ENCODE results near the gene ALMS1. TPM values are rescaled to one million over a fixed set of nuclear protein-coding genes. Genes with fewer than 3 reads are reported as not detected.

The ALMS1 gene
- total and polyA plus RNA-seq, 2 of the 4 experiments (the other 2 are of a cell fraction) = 20.8 to 52.8 TPM

GRCh38 chr2:73651591-73652230 lies 266.1 kb downstream of the ALMS1 start:
- Histone ChIP-seq H3K4me2 (ENCODE audit: low read depth, low read length) (no peak overlapping the region), H3K9me1 (ENCODE audit: insufficient read depth, low read length) (no peaks in the 10 kb centered on the region), H2AK9ac (replicated peaks; ENCODE audit: low read depth, low read length, poor library complexity) (no peak overlapping the region), H3K27me3 (ENCODE audit: control insufficient read depth, insufficient read depth, low read length) (peaks cover 3% of the 10 kb centered on the region; the same call in 1 of the 2 replicates), H2AFZ (replicated peaks; ENCODE audit: low read length, poor library complexity) (no peak overlapping the region), H4K5ac (ENCODE audit: low read depth, low read length) (no peak overlapping the region), H2BK20ac (ENCODE audit: low read depth, low read length) (no peak overlapping the region), H2BK5ac (ENCODE audit: low read depth, low read length, poor library complexity, severe bottlenecking) (no peak overlapping the region), H3K14ac (replicated peaks; ENCODE audit: low read depth, low read length) (no peak overlapping the region), H3K4me3 (ENCODE audit: insufficient read depth, low read depth, low read length) (no peak overlapping the region), H2BK15ac (ENCODE audit: low read depth, low read length) (no peak overlapping the region), H3K4me1 (ENCODE audit: control insufficient read depth, insufficient read depth, low read length) (no peaks in the 10 kb centered on the region), H4K91ac (ENCODE audit: insufficient read depth, low read depth, low read length) (no peak overlapping the region), H3K4ac (ENCODE audit: low read depth, low read length) (no peak overlapping the region), H3K9ac (ENCODE audit: low read depth, low read length) (no peak overlapping the region), H2AK5ac (ENCODE audit: low read depth, low read length) (no peak overlapping the region), H3K27ac (ENCODE audit: insufficient read depth, low read length) (no peak overlapping the region), H3K9me3 (ENCODE audit: control insufficient read depth, insufficient read depth, low read length) (no peaks in the 10 kb centered on the region), H3K56ac (ENCODE audit: extremely low read depth, insufficient read depth, low read length) (no peak overlapping the region), H2BK120ac (ENCODE audit: low read depth, low read length) (no peak overlapping the region), H3K36me3 (ENCODE audit: control insufficient read depth, insufficient read depth, low read length) (no peaks in the 10 kb centered on the region), H4K20me1 (ENCODE audit: insufficient read depth, low read length) (no peaks in the 10 kb centered on the region), H3K23ac (ENCODE audit: low read depth, low read length) (no peak overlapping the region), H4K8ac (ENCODE audit: low read depth in 2 of 2, low read length in 2 of 2) (no peak overlapping the region), H3K18ac (ENCODE audit: low read depth, low read length) (no peak overlapping the region), H3K79me1 (ENCODE audit: low read depth in 1 of 2, low read length in 2 of 2) (no peaks in the 10 kb centered on the region)
- no peak for ATAC-seq (ENCODE audit: low read depth)
- POLR2A ChIA-PET (ENCODE audit: unreplicated experiment) = no interaction called here
- TF ChIP-seq MAZ (IDR thresholded peaks at IDR 0.05; ENCODE audit: borderline replicate concordance, low read depth, low read length) = no peak
- TF ChIP-seq RFX5 (IDR thresholded peaks at IDR 0.05; ENCODE audit: low read depth, low read length) = no peak
- TF ChIP-seq POLR2A (IDR thresholded peaks at IDR 0.05; ENCODE audit: low read depth, low read length) = no peak
- no peak for TF ChIP-seq RAD21 (IDR thresholded peaks at IDR 0.05; ENCODE audit: low read length)
- TF ChIP-seq RCOR1 (IDR thresholded peaks at IDR 0.05; ENCODE audit: insufficient replicate concordance, low read length) = no peak
- TF ChIP-seq, protein P1, sequence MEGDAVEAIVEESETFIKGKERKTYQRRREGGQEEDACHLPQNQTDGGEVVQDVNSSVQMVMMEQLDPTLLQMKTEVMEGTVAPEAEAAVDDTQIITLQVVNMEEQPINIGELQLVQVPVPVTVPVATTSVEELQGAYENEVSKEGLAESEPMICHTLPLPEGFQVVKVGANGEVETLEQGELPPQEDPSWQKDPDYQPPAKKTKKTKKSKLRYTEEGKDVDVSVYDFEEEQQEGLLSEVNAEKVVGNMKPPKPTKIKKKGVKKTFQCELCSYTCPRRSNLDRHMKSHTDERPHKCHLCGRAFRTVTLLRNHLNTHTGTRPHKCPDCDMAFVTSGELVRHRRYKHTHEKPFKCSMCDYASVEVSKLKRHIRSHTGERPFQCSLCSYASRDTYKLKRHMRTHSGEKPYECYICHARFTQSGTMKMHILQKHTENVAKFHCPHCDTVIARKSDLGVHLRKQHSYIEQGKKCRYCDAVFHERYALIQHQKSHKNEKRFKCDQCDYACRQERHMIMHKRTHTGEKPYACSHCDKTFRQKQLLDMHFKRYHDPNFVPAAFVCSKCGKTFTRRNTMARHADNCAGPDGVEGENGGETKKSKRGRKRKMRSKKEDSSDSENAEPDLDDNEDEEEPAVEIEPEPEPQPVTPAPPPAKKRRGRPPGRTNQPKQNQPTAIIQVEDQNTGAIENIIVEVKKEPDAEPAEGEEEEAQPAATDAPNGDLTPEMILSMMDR (conservative IDR thresholded peaks at IDR 0.05; ENCODE audit: low read depth, low read length) = no peak
- TF ChIP-seq, protein P2, sequence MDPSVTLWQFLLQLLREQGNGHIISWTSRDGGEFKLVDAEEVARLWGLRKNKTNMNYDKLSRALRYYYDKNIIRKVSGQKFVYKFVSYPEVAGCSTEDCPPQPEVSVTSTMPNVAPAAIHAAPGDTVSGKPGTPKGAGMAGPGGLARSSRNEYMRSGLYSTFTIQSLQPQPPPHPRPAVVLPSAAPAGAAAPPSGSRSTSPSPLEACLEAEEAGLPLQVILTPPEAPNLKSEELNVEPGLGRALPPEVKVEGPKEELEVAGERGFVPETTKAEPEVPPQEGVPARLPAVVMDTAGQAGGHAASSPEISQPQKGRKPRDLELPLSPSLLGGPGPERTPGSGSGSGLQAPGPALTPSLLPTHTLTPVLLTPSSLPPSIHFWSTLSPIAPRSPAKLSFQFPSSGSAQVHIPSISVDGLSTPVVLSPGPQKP (IDR thresholded peaks at IDR 0.05; ENCODE audit: borderline replicate concordance, low read depth, low read length) = no peak
- no peak for TF ChIP-seq BHLHE40 (IDR thresholded peaks at IDR 0.05; ENCODE audit: low read depth, low read length)
- TF ChIP-seq CHD1 (IDR thresholded peaks at IDR 0.05; ENCODE audit: low read depth, low read length) = no peak
- TF ChIP-seq CEBPB (IDR thresholded peaks at IDR 0.05; ENCODE audit: low read depth, low read length) = no peak
- TF ChIP-seq MAFK (IDR thresholded peaks at IDR 0.05; ENCODE audit: low read depth, low read length) = no peak
- TF ChIP-seq USF2 (IDR thresholded peaks at IDR 0.05; ENCODE audit: low read depth, low read length) = no peak
- TF ChIP-seq NFE2L2 (IDR thresholded peaks at IDR 0.05; ENCODE audit: low read depth, low read length) = no peak
- BruUV-seq (replicated peaks) = no TSS peak
- no peak for DNase-seq
- dilution Hi-C loops (cut with HindIII; ENCODE audit: low sequenced_read_pairs, unreplicated experiment) = no loop called here
- in situ Hi-C loops (cut with MboI; ENCODE audit: low sequenced_read_pairs) = no loop called here
- CTCF ChIA-PET = no interaction called here
- intact Hi-C loops (cut with micrococcal nuclease) = no loop called here
- WGBS, 2 experiments (ENCODE audit: extremely low coverage in 2 of 2, insufficient read length in 1 of 2) = 80% methylated on average over 1 of the region's 6 CpGs; no CpG with 5 or more reads in 1 of the 2 experiments

Data from IMR-90 (cell line).